IPS-20b (cell line): ENCODE results near the gene SPIN1.

Experiments
- H3K27ac ChIP-seq: one replicate; pipeline ENCODE4 v1.5.1; 2013; ENCODE audit warnings: low read length
- H3K27me3 ChIP-seq: 2 replicates; pipeline ENCODE4 v1.6.1; 2013; ENCODE audit warnings: mild to moderate bottlenecking, low read length, inconsistent platforms; ENCODE audit not compliant: insufficient read depth
- H3K36me3 ChIP-seq: 2 replicates; pipeline ENCODE4 v1.6.1; 2013; ENCODE audit warnings: low read depth, mild to moderate bottlenecking, inconsistent platforms, low read length, moderate library complexity; ENCODE audit not compliant: insufficient read depth
- H3K4me1 ChIP-seq: 2 replicates; pipeline ENCODE4 v1.6.1; 2013; ENCODE audit warnings: mild to moderate bottlenecking, control low read depth, inconsistent platforms, low read length, moderate library complexity; ENCODE audit not compliant: insufficient read depth
- H3K4me3 ChIP-seq: 2 replicates; pipeline ENCODE4 v1.5.1; 2013; ENCODE audit warnings: mild to moderate bottlenecking, low read length, inconsistent platforms
- H3K9ac ChIP-seq: 2 replicates; pipeline ENCODE4 v1.6.1; 2013; ENCODE audit warnings: low read depth, mild to moderate bottlenecking, inconsistent platforms, low read length, moderate library complexity
- H3K9me3 ChIP-seq: 2 replicates; pipeline ENCODE4 v1.6.1; 2013; ENCODE audit warnings: mild to moderate bottlenecking, low read depth, low read length, inconsistent platforms; ENCODE audit not compliant: insufficient read depth

SPIN1 gene

DNA sequence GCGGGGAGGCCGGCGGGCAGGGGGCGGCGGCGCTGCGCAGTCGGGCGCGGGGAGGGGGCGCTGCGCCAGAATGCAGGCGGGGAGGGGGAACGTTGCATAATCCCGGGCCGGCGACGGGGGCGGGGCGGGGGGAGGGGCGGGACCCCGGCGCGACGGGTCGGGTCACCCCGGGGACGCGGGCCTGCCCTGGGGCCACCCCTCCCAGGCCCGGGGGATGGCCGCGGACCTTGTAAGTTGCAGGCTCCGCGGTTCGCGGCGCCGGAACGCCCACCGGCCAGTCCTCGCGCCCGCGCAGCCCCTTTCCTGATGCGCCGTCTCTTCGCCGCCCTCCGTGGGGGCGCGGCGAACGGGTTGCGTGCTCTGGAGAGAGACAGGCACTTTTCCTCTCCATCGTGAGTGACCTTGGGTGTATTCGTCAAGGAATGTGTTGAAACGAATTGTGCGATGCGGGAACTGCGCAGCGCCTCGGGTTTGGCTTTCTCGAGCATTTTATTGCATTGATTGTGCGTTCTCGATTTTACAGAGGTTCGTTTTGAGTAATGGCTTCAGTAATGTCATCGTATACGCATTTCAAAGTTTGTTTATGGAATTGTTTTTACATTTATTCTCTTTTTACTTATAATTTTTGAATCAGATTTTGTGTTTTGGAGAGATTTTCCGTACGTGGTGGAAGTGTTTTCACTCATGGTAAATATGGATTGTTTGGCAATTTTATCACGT, 802 bp downstream of the SPIN1 start:
- Histone ChIP-seq H3K27ac (peak overlapping the region; percentile 79), H3K4me3 (peak overlapping the region; percentile 85), H3K9ac (peak overlapping the region; percentile 93), H3K36me3 (peaks cover 11% of the 10 kb centered on the region), H3K9me3 (no peaks in the 10 kb centered on the region), H3K4me1 (peaks cover 22% of the 10 kb centered on the region; the same call in 1 of the 2 replicates), H3K27me3 (peaks cover 7% of the 10 kb centered on the region; the same call in 1 of the 2 replicates)

- H3K9ac ChIP-seq = peak overlapping the region; percentile 93; the same call in 1 of the 2 replicates
- H3K4me1 ChIP-seq = peaks cover 22% of the 10 kb centered on the region; the same call in 1 of the 2 replicates
- H3K4me3 ChIP-seq = peak overlapping the region; percentile 85
- H3K9me3 ChIP-seq = no peaks in the 10 kb centered on the region
- H3K27me3 ChIP-seq = peaks cover 7% of the 10 kb centered on the region; the same call in 1 of the 2 replicates
- H3K27ac ChIP-seq = no peak overlapping the region
- H3K36me3 ChIP-seq = peaks cover 16% of the 10 kb centered on the region
Measured at GRCh38 chr9:88390371-88390990, 2.2 kb downstream of the SPIN1 start.

- H3K27me3 ChIP-seq = peaks cover 7% of the 10 kb centered on the region; the same call in 1 of the 2 replicates
- peaks cover 16% of the 10 kb centered on the region for H3K36me3 ChIP-seq
- no peaks in the 10 kb centered on the region for H3K9me3 ChIP-seq
- peaks cover 22% of the 10 kb centered on the region; the same call in 1 of the 2 replicates for H3K4me1 ChIP-seq
- H3K9ac ChIP-seq = no peak overlapping the region
- no peak overlapping the region for H3K27ac ChIP-seq
- H3K4me3 ChIP-seq = no peak overlapping the region
Measured at GRCh38 chr9:88391236-88391635, 3.0 kb downstream of the SPIN1 start.

DNA sequence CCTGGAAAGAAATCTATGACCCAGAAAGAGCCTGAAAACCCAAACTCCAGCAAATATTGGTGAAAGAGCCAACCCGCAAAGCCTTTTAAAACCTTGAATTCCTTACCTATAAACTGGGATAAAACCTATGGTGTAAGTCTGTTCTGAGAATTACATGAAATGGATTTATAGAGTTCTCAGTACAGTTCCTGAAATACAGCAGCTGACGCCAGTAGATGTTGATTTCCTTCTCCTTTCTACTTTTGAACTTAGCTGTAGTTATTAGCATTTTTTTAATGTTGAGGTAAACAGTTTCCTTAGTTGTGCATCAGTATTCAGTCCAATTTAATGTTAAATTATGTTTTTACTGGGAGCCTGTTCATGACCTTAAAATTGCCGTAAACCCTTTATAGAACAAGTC, 3.7 kb downstream of the SPIN1 start:
- peaks cover 21% of the 10 kb centered on the region for H3K36me3 ChIP-seq
- no peak overlapping the region for H3K4me3 ChIP-seq
- no peak overlapping the region for H3K27ac ChIP-seq
- H3K4me1 ChIP-seq = peaks cover 25% of the 10 kb centered on the region
- no peak overlapping the region for H3K9ac ChIP-seq
- no peaks in the 10 kb centered on the region for H3K9me3 ChIP-seq
- peaks cover 4% of the 10 kb centered on the region; the same call in 1 of the 2 replicates for H3K27me3 ChIP-seq

DNA sequence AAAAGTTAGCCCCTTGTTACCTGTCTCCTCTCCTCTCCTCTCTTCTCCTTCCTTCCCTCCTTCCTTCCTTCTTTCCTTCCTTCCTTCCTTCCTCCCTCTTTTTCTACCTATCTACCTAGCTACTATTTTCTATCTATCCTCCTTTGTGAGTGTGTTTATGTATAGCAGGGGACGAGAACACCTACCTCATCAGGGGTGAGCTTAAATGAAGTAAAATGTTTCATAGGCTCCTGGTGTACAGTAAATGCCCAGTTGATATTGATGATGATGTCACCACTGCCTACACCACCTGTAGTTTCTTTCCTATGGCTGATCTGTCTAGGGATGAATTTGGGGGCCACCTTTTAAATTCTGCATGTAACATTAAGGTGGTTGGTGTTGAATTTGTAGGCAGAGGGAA, 4.3 kb downstream of the SPIN1 start:
- no peak overlapping the region for H3K4me3 ChIP-seq
- no peaks in the 10 kb centered on the region for H3K9me3 ChIP-seq
- peaks cover 25% of the 10 kb centered on the region for H3K4me1 ChIP-seq
- H3K27me3 ChIP-seq = no peaks in the 10 kb centered on the region
- peaks cover 21% of the 10 kb centered on the region for H3K36me3 ChIP-seq
- H3K27ac ChIP-seq = no peak overlapping the region
- no peak overlapping the region for H3K9ac ChIP-seq

DNA sequence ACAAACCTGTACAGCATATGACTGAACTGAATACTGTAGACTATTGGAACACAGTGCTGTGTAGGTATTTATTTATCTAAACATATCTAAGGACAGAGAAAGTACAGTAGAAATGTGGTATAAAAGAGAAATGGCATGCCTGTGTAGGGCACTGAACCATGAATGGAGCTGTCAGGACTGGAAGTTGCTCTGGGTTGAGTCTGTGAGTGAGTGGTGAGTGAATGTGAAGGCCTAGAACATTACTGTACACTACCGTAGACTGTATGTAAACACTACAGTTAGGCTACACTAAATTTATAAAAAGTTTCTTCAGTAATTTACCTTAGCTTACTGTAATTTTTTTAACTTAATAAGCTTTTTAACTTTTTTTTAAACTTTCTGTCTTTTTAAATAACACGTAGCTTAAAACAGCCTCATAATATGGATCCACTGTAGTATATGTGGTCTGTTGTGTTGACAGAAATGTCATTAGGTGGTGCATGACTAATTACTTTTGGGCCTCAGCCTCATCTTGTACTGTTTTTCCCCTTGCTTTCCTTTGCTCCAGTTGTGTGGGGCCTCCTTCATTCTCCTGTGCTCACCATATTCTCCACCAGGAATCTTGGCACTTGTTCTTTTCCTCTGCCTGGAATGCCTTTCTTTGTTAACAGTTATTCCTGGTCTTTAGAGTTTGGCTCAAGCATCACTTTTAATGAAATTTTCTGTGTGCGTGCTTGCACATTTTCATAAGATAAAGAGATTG, 8.8 kb downstream of the SPIN1 start:
- Histone ChIP-seq H3K9ac (no peak overlapping the region), H3K4me1 (peaks cover 20% of the 10 kb centered on the region), H3K27ac (no peak overlapping the region), H3K4me3 (no peak overlapping the region), H3K27me3 (no peaks in the 10 kb centered on the region), H3K9me3 (no peaks in the 10 kb centered on the region), H3K36me3 (peaks cover 26% of the 10 kb centered on the region)

DNA sequence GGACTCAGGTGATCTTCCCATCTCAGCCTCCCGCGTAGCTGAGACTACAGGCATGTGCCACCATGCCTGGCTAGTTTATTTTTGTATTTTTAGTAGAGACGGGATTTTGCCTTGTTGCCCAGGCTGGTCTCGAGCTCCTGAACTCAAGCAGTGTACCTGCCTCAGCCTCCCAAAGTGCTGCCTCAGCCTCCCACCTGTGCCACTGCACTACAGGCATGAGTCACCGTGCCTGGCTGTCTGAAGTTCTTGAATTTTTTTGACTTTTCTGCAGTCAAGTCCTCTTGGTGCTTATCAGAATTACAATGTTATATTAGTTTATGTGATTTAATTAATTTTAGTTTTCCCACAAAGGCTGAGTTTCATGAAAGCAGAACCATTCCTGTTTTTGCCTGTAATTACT, 9.8 kb downstream of the SPIN1 start:
- Histone ChIP-seq H3K4me3 (no peak overlapping the region), H3K27ac (no peak overlapping the region), H3K9me3 (no peaks in the 10 kb centered on the region), H3K27me3 (no peaks in the 10 kb centered on the region), H3K9ac (no peak overlapping the region), H3K36me3 (peaks cover 24% of the 10 kb centered on the region), H3K4me1 (peaks cover 11% of the 10 kb centered on the region)

GRCh38 chr9:88399966-88400365, 11.7 kb downstream of the SPIN1 start:
- Histone ChIP-seq H3K4me1 (peaks cover 11% of the 10 kb centered on the region; the same call in 1 of the 2 replicates), H3K27ac (no peak overlapping the region), H3K4me3 (no peak overlapping the region), H3K9me3 (no peaks in the 10 kb centered on the region), H3K9ac (no peak overlapping the region), H3K27me3 (no peaks in the 10 kb centered on the region), H3K36me3 (peaks cover 24% of the 10 kb centered on the region)

GRCh38 chr9:88403340-88403739, 15.1 kb downstream of the SPIN1 start:
- Histone ChIP-seq H3K27ac (no peak overlapping the region), H3K36me3 (peaks cover 14% of the 10 kb centered on the region), H3K4me3 (no peak overlapping the region), H3K9ac (no peak overlapping the region), H3K4me1 (peaks cover 8% of the 10 kb centered on the region; the same call in 1 of the 2 replicates), H3K27me3 (no peaks in the 10 kb centered on the region), H3K9me3 (no peaks in the 10 kb centered on the region)

- H3K36me3 ChIP-seq = no peaks in the 10 kb centered on the region
- no peaks in the 10 kb centered on the region for H3K27me3 ChIP-seq
- H3K9me3 ChIP-seq = no peaks in the 10 kb centered on the region
- no peak overlapping the region for H3K4me3 ChIP-seq
- no peak overlapping the region for H3K27ac ChIP-seq
- no peaks in the 10 kb centered on the region for H3K4me1 ChIP-seq
- H3K9ac ChIP-seq = no peak overlapping the region
Measured at GRCh38 chr9:88406051-88406450, 17.8 kb downstream of the SPIN1 start.

DNA sequence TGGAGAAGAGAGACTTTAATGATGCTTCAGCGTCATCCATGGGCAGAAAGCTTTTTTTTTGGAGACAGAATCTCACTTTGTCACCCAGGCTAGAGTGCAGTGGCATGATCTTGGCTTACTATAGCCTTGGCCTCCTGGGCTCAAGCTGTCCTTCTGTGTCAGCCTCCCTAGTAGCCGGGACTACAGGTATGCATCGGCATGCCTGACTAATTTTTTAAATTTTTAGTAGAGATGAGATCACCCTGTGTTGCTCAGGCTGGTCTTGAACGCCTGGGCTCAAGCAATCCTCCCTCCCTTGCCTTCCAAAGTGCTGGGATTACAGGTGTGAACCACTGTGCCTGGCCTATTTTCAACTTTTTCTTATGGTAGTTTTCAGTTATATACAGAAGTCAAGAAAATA, 23.2 kb downstream of the SPIN1 start:
- Histone ChIP-seq H3K4me3 (no peak overlapping the region), H3K9me3 (peaks cover 22% of the 10 kb centered on the region), H3K27me3 (no peaks in the 10 kb centered on the region), H3K4me1 (no peaks in the 10 kb centered on the region), H3K9ac (no peak overlapping the region), H3K27ac (no peak overlapping the region), H3K36me3 (peaks cover 18% of the 10 kb centered on the region)
